Fibroblast of mammary gland (primary cell): Measurements from ENCODE around the gene EXTL1.

Source experiments
- DNase-seq: peaks from one replicate; pipeline ENCODE4 v3.0.0-alpha.2; 2010; ENCODE audit warnings: low read depth
- H3K4me3 ChIP-seq: 2 replicates; pipeline ENCODE4 v1.5.1; 2011; ENCODE audit warnings: low read depth, mild to moderate bottlenecking, low read length, moderate library complexity; ENCODE audit not compliant: control insufficient read depth
- TF ChIP-seq, protein P1 (sequence below): conservative IDR thresholded peaks from 2 replicates; pipeline ENCODE4 v1.5.1; 2011; ENCODE audit warnings: low read depth, low read length, inconsistent platforms; ENCODE audit not compliant: control insufficient read depth, insufficient read depth

EXTL1 gene

DNA sequence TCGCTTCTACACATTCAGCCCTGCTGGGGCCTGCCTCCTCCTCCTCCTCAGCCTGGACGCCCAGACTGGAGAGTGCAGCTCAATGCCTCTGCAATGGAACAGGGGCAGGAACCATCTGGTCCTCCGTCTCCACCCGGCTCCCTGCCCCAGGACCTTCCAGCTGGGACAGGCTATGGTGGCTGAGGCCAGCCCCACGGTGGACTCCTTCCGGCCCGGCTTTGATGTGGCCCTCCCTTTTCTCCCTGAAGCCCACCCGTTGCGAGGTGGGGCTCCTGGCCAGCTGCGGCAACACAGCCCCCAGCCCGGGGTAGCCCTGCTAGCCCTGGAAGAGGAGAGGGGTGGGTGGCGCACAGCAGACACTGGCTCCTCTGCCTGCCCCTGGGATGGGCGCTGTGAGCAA is 1.4 kb downstream of the EXTL1 start:
- no peak overlapping the region for H3K4me3 ChIP-seq
- TF ChIP-seq, protein P1, sequence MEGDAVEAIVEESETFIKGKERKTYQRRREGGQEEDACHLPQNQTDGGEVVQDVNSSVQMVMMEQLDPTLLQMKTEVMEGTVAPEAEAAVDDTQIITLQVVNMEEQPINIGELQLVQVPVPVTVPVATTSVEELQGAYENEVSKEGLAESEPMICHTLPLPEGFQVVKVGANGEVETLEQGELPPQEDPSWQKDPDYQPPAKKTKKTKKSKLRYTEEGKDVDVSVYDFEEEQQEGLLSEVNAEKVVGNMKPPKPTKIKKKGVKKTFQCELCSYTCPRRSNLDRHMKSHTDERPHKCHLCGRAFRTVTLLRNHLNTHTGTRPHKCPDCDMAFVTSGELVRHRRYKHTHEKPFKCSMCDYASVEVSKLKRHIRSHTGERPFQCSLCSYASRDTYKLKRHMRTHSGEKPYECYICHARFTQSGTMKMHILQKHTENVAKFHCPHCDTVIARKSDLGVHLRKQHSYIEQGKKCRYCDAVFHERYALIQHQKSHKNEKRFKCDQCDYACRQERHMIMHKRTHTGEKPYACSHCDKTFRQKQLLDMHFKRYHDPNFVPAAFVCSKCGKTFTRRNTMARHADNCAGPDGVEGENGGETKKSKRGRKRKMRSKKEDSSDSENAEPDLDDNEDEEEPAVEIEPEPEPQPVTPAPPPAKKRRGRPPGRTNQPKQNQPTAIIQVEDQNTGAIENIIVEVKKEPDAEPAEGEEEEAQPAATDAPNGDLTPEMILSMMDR = no peak
- DNase-seq = no peak

DNA sequence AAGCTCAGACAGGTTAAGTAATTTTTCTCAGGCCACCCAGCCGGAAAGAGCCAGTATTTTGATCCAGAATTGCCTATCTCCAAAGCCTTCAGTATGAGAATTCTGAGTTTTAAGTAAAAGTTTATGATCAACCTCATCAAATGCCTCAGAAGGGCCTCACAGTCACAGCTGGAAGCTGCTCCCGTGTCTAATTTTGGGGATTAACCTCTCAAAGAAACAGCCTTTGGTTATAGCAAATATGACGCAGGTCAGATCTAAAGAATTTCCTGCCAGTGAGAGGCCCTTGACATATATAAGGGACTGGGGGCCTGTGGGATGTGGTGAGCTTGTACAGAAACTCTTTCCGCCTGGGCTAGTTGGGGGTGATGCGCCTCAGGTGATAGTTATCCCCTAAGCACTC is 2.3 kb downstream of the EXTL1 start:
- no peak for DNase-seq
- TF ChIP-seq, protein P1 = no peak
- H3K4me3 ChIP-seq = no peak overlapping the region

DNA sequence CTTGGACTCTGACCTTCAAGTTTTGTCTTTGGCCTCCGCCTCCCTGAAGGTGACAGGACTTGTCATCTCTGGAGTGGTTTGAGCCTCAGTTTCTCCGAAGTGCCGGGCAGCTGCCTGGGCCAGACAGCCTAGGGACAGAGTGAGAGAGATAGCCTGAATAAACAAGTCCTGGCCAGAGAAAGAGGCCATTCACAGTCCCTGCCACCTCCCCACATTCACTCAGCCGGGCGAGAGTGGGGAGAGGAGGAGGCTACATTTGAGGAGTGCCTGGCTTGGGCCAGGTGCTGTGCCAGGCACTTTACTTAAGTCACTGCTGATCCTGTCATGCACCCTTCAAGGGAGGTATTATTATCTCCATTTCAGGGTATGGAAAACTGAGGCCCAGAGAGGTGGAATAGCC is 3.5 kb downstream of the EXTL1 start:
- no peak overlapping the region for H3K4me3 ChIP-seq
- no peak for DNase-seq
- TF ChIP-seq, protein P1 = no peak

DNA sequence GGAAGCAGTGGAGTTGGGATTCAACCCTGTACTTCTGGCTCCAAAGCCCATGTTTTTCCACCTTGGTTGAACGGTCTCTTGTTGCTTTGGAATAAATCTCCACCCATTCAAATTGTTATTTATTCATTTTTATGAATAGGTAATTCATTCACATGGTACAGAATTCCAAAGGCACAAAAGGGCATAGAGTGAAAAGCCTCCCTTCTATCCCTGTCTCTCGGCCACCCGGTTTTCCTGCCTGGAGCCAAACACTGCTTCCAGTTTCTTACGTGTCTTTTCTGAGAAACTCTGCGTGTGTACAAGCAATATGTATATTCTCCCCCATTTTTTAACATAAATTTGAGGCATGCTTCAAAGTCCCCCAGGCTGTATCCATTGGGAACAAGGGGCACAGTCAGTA is 3.9 kb downstream of the EXTL1 start:
- no peak overlapping the region for H3K4me3 ChIP-seq
- DNase-seq = no peak
- TF ChIP-seq, protein P1 = no peak

DNA sequence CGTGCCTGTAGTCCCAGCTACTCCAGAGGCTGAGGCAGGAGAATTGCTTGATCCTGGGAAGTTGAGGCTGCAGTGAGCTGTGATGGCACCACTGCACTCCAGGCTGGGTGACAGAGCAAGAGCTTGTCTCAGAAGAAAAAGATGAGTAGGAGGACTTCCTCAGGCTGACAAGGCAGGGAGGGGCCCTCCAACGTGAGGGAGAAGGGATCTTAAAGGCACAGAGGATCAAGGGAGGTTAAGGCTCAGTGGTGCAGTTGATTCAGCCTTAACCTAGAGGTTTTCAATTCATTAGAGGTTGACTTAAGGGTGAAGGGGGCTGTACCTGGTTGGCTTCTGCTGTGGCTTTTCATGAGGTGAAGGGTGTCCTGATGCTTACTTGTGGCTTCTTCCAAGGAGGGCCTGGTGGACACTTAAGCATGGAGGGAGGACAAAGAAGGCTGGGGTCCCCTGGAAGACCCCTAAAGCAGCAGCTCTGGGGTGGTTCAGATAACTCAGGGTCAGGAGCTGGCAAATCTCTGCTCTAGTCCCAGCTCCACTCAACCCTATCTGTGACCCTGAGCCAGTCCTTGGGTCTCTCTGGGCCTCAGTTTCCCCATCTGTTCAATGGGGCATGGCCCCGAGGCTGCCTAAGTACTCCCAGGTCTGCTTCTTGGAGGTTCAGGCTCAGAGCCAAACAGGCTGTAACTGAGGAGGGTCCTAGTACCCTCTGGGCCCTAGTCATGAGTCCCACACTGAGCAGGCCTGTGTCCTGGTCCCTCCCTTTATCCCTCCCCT is 6.3 kb downstream of the EXTL1 start:
- H3K4me3 ChIP-seq = no peak overlapping the region
- TF ChIP-seq, protein P1 = no peak
- peak; percentile 6 for DNase-seq

DNA sequence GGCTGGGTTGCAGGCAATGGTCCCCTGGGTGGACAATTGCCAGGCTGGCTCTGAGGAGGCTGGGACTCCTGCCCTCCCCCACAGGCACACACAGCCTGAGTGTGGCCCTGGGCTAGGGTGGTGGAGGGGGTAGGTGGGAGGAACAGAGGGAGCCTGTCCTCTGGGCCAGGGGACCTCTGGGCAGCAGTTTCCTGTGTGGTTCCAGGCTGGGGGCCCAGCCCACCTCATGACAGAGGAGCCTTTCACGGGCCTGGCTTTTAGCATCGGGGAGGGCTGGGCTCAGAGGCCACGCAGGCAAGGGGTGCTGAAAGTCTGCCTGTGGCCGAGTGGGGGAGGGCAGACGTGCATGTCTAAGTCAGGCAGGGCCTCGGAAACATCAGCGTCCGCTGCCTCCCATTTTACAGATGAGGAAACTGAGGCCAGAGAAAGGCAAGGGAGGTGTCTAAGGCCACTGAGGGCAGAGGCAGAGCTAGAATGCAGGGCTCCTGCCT is 7.0 kb downstream of the EXTL1 start:
- TF ChIP-seq, protein P1 = no peak
- DNase-seq = no peak
- no peak overlapping the region for H3K4me3 ChIP-seq
